HEK293 (cell line): ENCODE data around the gene ELAVL3.
"Not testable (repeated sequence)": the region's sequence is repeated elsewhere in the genome, so short reads cannot be mapped to it uniquely, and the experiment has no call there.

Experiments
- BCL11A ChIP-seq: fragments of 450-650 bp; formaldehyde crosslinking; IDR thresholded peaks from 2 replicates; pipeline ENCODE4 v1.5.1; 2016; ENCODE audit warnings: low read depth, missing biosample characterization, missing genetic modification characterization
- CTCF ChIP-seq: fragments of 450-650 bp; formaldehyde crosslinking; IDR thresholded peaks from 2 replicates; pipeline ENCODE4 v1.5.1; 2016; ENCODE audit warnings: missing biosample characterization, missing genetic modification characterization
- PBX3 ChIP-seq: sonication (generic); formaldehyde crosslinking; IDR thresholded peaks from 2 replicates; pipeline ENCODE4 v1.8.1; 2022; ENCODE audit warnings: mild to moderate bottlenecking, moderate library complexity, missing genetic modification reagents
- ZBTB17 ChIP-seq: fragments of 450-650 bp; formaldehyde crosslinking; IDR thresholded peaks from 2 replicates; pipeline ENCODE4 v1.5.1; 2016; ENCODE audit warnings: missing biosample characterization, missing genetic modification characterization
- ZNF114 ChIP-seq: fragments of 450-650 bp; formaldehyde crosslinking; IDR thresholded peaks from 2 replicates; pipeline ENCODE4 v1.5.0; 2017; ENCODE audit warnings: missing biosample characterization, missing genetic modification characterization
- ZNF140 ChIP-seq: fragments of 450-650 bp; formaldehyde crosslinking; IDR thresholded peaks from 2 replicates; pipeline ENCODE4 v1.5.1; 2016; ENCODE audit warnings: missing biosample characterization, missing genetic modification characterization
- ZNF449 ChIP-seq: fragments of 450-650 bp; formaldehyde crosslinking; IDR thresholded peaks from 2 replicates; pipeline ENCODE4 v1.5.1; 2017; ENCODE audit warnings: missing biosample characterization, mild to moderate bottlenecking, missing genetic modification characterization, moderate library complexity
- ZNF580 ChIP-seq: fragments of 450-650 bp; formaldehyde crosslinking; IDR thresholded peaks from 2 replicates; pipeline ENCODE4 v1.5.1; 2016; ENCODE audit warnings: missing biosample characterization, missing genetic modification characterization
- ZNF629 ChIP-seq: fragments of 450-650 bp; formaldehyde crosslinking; IDR thresholded peaks from 2 replicates; pipeline ENCODE4 v1.5.1; 2017; ENCODE audit warnings: missing biosample characterization, missing genetic modification characterization
- ZNF658 ChIP-seq: fragments of 450-650 bp; formaldehyde crosslinking; IDR thresholded peaks from 2 replicates; pipeline ENCODE4; 2016; ENCODE audit warnings: missing biosample characterization, missing genetic modification characterization
- ZNF704 ChIP-seq: fragments of 450-650 bp; formaldehyde crosslinking; IDR thresholded peaks from 2 replicates; pipeline ENCODE4 v1.5.1; 2016; ENCODE audit warnings: missing biosample characterization, missing genetic modification characterization
- ZNF792 ChIP-seq: fragments of 450-650 bp; formaldehyde crosslinking; IDR thresholded peaks from 2 replicates; pipeline ENCODE4 v1.5.1; 2016; ENCODE audit warnings: missing biosample characterization, missing genetic modification characterization
- ZNF837 ChIP-seq: fragments of 450-650 bp; formaldehyde crosslinking; IDR thresholded peaks from 2 replicates; pipeline ENCODE4 v1.5.1; 2016; ENCODE audit warnings: missing biosample characterization, missing genetic modification characterization
- ZSCAN5A ChIP-seq: fragments of 450-650 bp; formaldehyde crosslinking; IDR thresholded peaks from 2 replicates; pipeline ENCODE4 v1.5.1; 2016; ENCODE audit warnings: missing biosample characterization, missing genetic modification characterization

- not testable (repeated sequence) for TF ChIP-seq PBX3 (CRISPR knock-in tag); CTCF (tag by site-specific recombination); ZNF837 (tag by site-specific recombination); BCL11A (tag by site-specific recombination); ZBTB17 (tag by site-specific recombination); ZNF140 (tag by site-specific recombination); ZNF629 (tag by site-specific recombination); ZNF658 (tag by site-specific recombination); ZNF114 (tag by site-specific recombination); ZSCAN5A; ZNF580 (tag by site-specific recombination); ZNF792 (tag by site-specific recombination); ZNF704 (tag by site-specific recombination); ZNF449
Measured at GRCh38 chr19:11455233-11455554, 25.7 kb downstream of the ELAVL3 start.
